Lung (tissue), 12 donors: ENCODE data around the gene COPS6. TPM values are rescaled to one million over a fixed set of nuclear protein-coding genes. Genes with fewer than 3 reads are reported as not detected.
A peak's percentile ranks its signal among the peaks of the same experiment; 100 is the strongest.

Experiments
- ATAC-seq: fragments of 200-7000 bp; cut with Tn5 transposase; one replicate; pipeline ENCODE4 v1.9.1; 2020; ENCODE audit warnings: moderate number of reproducible peaks; ENCODE audit not compliant: insufficient read depth, low FRiP score
- DNase-seq, 3 donors: peaks; one replicate each; pipeline ENCODE4 v3.0.0-alpha.2; 2013 to 2017
- H3K27ac ChIP-seq, 2 donors: one replicate each; pipeline ENCODE4 v1.5.1; 2013; ENCODE audit warnings: mild to moderate bottlenecking in 2 of 2, moderate library complexity in 2 of 2, control low read depth in 1 of 2, inconsistent platforms in 1 of 2, low read depth in 1 of 2, low read length in 1 of 2
- H3K27me3 ChIP-seq, 3 donors: one replicate each; pipeline ENCODE4 v1.5.1; 2013; ENCODE audit warnings: low read length in 2 of 3; ENCODE audit not compliant: control insufficient read depth in 3 of 3, insufficient read depth in 3 of 3
- H3K36me3 ChIP-seq, 4 donors: one replicate each; pipeline ENCODE4 v1.5.1; 2013; ENCODE audit warnings: low read length in 4 of 4, mild to moderate bottlenecking in 1 of 4, moderate library complexity in 1 of 4; ENCODE audit not compliant: control insufficient read depth in 4 of 4, insufficient read depth in 4 of 4
- H3K4me1 ChIP-seq, 5 donors: one replicate each; pipeline ENCODE4 v1.5.1; 2013; ENCODE audit warnings: low read length in 5 of 5, mild to moderate bottlenecking in 2 of 5, moderate library complexity in 1 of 5; ENCODE audit not compliant: control insufficient read depth in 5 of 5, insufficient read depth in 5 of 5
- H3K4me3 ChIP-seq: one replicate; pipeline ENCODE4 v1.5.1; 2013; ENCODE audit warnings: mild to moderate bottlenecking, control low read depth, moderate library complexity
- H3K9ac ChIP-seq, 2 donors: one replicate each; pipeline ENCODE4 v1.5.1; 2013; ENCODE audit warnings: low read length in 2 of 2, control low read depth in 1 of 2; ENCODE audit not compliant: insufficient read depth in 1 of 2
- H3K9me3 ChIP-seq, 4 donors: one replicate each; pipeline ENCODE4 v1.5.1; 2013; ENCODE audit warnings: low read length in 3 of 4, mild to moderate bottlenecking in 1 of 4, moderate library complexity in 1 of 4; ENCODE audit not compliant: control insufficient read depth in 4 of 4, insufficient read depth in 3 of 4
- WGBS, 2 donors: extraction: QIAGEN DNeasy Blood & Tissue Kit; methylation state at CpG; one replicate each; pipeline ENCODE4 v1.1.7; 2013; 5-methylcytosine and 5-hydroxymethylcytosine counted together
- polyA plus RNA-seq, 2 donors: library from polyadenylated mRNA; stranded (reverse); fragments of 200-250 nt; gene quantifications; one replicate each; pipeline ENCODE4 v1.2.1, GENCODE V29; 2013
- total RNA-seq, 2 donors: library from RNA; depleted of rRNA in 1 of 2; stranded (reverse); fragments of >200 nt in 1 of 2; gene quantifications; one replicate each; pipeline ENCODE4 v1.2.1, GENCODE V29; 2014 to 2021
- TF ChIP-seq, protein P1 (sequence below): IDR thresholded peaks from 2 replicates; pipeline ENCODE4 v1.5.1; 2012; ENCODE audit warnings: mild to moderate bottlenecking; ENCODE audit errors: control extremely low read depth, extremely low read depth
- donor health status: control.
- donor health status: control.
- donor health status: Bipolar disorder and iron deficiency.
- donor health status: healthy.
- donor health status: DM: yes; HTN: yes; CAD: no.

COPS6 gene
- total and polyA plus RNA-seq, 4 donors, result 66.1 to 108 (median 89.9) TPM

DNA sequence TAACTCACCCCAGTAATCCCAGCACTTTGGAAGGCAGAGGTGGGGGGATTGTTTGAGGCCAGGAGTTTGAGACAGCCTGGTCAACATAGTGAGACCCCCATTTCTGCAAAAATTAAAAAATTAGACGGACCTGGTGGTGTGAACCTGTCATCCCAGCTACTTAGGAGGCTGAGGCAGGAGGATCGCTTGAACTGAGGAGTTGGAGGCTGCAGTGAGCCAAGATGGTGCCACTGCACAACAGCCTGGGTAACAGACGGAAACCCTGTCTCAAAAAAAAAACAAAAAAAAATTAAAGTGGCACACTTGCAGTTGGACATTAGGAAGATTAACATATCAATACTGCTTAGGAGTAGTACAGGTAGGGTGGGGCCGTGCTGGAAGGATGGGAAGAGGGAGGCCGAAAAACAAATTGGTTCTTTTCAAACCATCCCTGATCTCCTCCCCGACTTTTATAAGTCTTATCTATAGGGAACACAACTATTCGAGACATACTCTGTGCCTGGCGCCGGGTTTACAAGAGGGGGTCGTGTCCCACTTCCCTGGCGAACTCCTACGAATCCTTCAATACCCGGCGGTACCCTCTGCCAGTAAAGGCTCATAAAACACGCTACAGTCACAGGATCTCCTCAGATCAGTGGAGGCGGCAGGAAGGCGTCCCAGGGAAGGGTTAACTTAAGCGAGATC lies 29.8 kb downstream of the COPS6 start:
- no peak for DNase-seq
- peak overlapping the region; percentile 64 to 75 for H3K27ac ChIP-seq

DNA sequence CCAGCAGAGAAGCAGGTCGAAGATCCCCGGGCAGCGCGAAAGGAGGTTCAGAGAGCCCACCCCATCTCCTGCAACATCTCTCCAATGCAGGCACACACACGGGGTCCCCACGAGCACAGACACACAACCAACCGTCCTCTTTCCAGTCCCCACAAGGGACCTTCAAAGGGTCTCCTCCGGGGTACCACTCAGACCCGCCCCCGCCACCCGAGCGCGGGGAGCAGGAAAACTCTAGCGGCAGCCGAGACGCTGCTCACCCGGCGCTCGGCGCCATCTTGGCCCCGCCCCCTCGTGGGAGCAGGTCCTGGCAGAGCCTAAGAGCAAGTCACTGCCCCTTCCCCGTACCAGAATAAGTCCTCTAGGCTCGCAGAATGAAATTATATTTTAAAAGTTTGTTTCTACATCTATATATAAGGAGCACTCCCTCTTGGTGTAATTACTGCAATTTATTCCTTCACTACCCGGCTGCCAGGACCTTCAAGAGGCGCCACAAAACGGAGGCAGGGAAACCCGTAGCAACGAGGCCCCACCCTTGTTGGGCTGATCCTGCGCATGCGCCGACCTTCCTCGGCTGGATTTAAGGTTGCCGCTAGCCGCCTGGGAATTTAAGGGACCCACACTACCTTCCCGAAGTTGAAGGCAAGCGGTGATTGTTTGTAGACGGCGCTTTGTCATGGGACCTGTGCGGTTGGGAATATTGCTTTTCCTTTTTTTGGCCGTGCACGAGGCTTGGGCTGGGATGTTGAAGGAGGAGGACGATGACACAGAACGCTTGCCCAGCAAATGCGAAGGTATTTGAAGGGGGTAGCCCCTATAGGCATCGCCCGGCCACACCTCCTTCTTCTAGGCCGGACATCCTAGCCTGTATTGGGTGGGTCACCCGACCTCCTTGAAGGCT lies 30.6 kb downstream of the COPS6 start, which contains the start of the genes CNPY4 and TAF6:
Gene CNPY4, plus strand, starts transcription at position 563 of the 898 bp plus-strand sequence. Its CDS starts 111 bp downstream, at position 674.
Gene TAF6, minus strand, starts transcription at position 287 of the 898 bp plus-strand sequence. CDS start 5,149 bp downstream, outside the sequence.
- H3K9ac ChIP-seq, result peak within 1 kb of the TSS; percentile 69 to 95
- no peaks in the 10 kb centered on the region for H3K9me3 ChIP-seq
- 0% methylated on average over 49 of the region's 49 CpGs for WGBS, 2 donors
- peaks cover 0 to 14% (median 7%) of the 10 kb centered on the region in 5 donors for H3K4me1 ChIP-seq
- TF ChIP-seq, protein P1, sequence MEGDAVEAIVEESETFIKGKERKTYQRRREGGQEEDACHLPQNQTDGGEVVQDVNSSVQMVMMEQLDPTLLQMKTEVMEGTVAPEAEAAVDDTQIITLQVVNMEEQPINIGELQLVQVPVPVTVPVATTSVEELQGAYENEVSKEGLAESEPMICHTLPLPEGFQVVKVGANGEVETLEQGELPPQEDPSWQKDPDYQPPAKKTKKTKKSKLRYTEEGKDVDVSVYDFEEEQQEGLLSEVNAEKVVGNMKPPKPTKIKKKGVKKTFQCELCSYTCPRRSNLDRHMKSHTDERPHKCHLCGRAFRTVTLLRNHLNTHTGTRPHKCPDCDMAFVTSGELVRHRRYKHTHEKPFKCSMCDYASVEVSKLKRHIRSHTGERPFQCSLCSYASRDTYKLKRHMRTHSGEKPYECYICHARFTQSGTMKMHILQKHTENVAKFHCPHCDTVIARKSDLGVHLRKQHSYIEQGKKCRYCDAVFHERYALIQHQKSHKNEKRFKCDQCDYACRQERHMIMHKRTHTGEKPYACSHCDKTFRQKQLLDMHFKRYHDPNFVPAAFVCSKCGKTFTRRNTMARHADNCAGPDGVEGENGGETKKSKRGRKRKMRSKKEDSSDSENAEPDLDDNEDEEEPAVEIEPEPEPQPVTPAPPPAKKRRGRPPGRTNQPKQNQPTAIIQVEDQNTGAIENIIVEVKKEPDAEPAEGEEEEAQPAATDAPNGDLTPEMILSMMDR, result no peak
- DNase-seq, result peak; percentile 96 to 98 (median 98)
- peak; percentile 91 for ATAC-seq
- peak within 1 kb of the TSS; percentile 86 for H3K4me3 ChIP-seq
- no peaks in the 10 kb centered on the region for H3K27me3 ChIP-seq
- peaks cover 0 to 11% (median 1%) of the 10 kb centered on the region in 4 donors for H3K36me3 ChIP-seq
- peak within 1 kb of the TSS; percentile 75 for H3K27ac ChIP-seq

More for the DNA sequence above, 29.8 kb downstream of the COPS6 start:
- WGBS, 2 donors, result 22 to 25% methylated on average over 18 of the region's 18 CpGs
- no peak for ATAC-seq
- TF ChIP-seq, protein P1, result no peak
- Histone ChIP-seq H3K36me3 (peaks cover 0 to 14% (median 5%) of the 10 kb centered on the region in 4 donors), H3K27me3 (no peaks in the 10 kb centered on the region), H3K4me1 (peaks cover 0 to 14% (median 7%) of the 10 kb centered on the region in 5 donors), H3K9me3 (no peaks in the 10 kb centered on the region), H3K4me3 (peak overlapping the region; percentile 86), H3K9ac (peak overlapping the region; percentile 69 to 95)

DNA sequence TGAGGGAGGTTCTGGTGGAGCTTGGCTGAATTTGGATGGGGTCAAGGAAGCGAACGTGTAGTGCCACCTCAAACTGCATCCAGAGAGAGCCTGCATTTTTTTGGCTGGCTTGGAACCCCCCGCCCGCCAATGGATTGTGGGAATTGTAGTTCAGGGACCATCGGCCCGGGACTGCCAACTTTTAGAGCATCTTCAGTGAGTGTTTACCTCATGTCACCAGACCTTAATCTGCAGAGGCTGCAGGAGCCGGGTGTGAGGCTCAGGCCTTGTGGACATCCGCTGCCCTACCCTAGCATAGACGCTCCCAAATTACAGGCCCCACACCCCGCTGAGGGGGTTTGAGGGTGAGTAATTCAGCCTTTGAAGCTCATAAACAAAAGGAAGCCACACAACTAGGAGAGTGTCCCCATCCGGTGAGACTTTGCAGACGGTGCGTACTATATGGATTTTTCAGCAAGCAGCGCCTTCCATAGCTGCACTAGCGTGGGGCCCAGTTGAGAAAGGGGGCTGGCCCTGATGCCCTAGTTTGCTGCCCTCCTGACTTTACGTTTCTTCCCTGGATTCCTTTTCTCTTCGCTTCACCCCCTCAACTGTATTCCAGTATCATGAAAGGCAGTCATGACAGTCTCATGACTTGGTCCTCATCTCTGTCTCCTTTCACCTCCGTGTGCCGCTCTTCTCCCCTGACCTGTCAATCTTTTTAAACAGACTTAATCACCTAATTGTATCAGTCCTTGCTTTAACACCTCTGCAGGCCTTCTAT lies 31.4 kb downstream of the COPS6 start:
- TF ChIP-seq, protein P1, result no peak
- WGBS, 2 donors, result 24 to 34% methylated on average over 19 of the region's 19 CpGs
- Histone ChIP-seq H3K4me1 (peaks cover 0 to 14% (median 9%) of the 10 kb centered on the region in 5 donors), H3K27ac (peak overlapping the region; percentile 75), H3K9me3 (no peaks in the 10 kb centered on the region), H3K36me3 (peaks cover 0 to 11% (median 1%) of the 10 kb centered on the region in 4 donors), H3K27me3 (no peaks in the 10 kb centered on the region), H3K4me3 (peak overlapping the region; percentile 41), H3K9ac (peak overlapping the region in 1 of 2 donors; percentile 67)
- DNase-seq (peak; percentile 81 to 90 (median 83)), ATAC-seq (peak; percentile 24)
